Urinary bladder (tissue), 4 donors: Measurements from ENCODE around the gene TICAM1. TPM values are rescaled to one million over a fixed set of nuclear protein-coding genes. Genes with fewer than 3 reads are reported as not detected.
"Not testable (repeated sequence)": the region's sequence is repeated elsewhere in the genome, so short reads cannot be mapped to it uniquely, and the experiment has no call there.

ENCODE experiments used
- DNase-seq: peaks from one replicate; pipeline ENCODE4 v3.0.0-alpha.2; 2015; ENCODE audit errors: extremely low spot score
- H3K27ac ChIP-seq: one replicate; pipeline ENCODE4 v1.5.1; 2013; ENCODE audit warnings: low read depth, mild to moderate bottlenecking, moderate library complexity
- H3K36me3 ChIP-seq: one replicate; pipeline ENCODE4 v1.6.1; 2013; ENCODE audit warnings: mild to moderate bottlenecking, moderate library complexity; ENCODE audit not compliant: insufficient read depth
- H3K4me1 ChIP-seq: one replicate; pipeline ENCODE4 v1.6.1; 2013; ENCODE audit warnings: mild to moderate bottlenecking, moderate library complexity; ENCODE audit not compliant: insufficient read depth
- H3K4me3 ChIP-seq: one replicate; pipeline ENCODE4 v1.5.1; 2013; ENCODE audit warnings: low read depth, low read length
- WGBS: extraction: QIAGEN DNeasy Blood & Tissue Kit; methylation state at CpG from one replicate; pipeline ENCODE4 v1.1.7; 2013; 5-methylcytosine and 5-hydroxymethylcytosine counted together
- polyA plus RNA-seq: library from polyadenylated mRNA; stranded (reverse); fragments of 200-250 nt; gene quantifications from one replicate; pipeline ENCODE4 v1.2.3, GENCODE V29; 2013
- total RNA-seq: library from RNA; depleted of rRNA; stranded (reverse); fragments of >200 nt; gene quantifications from one replicate; pipeline ENCODE4 v1.2.3, GENCODE V29; 2014
- donor health status: healthy with polysubstance abuse.
- donor health status: healthy.

Gene TICAM1
- total and polyA plus RNA-seq, 2 donors = 1.4 to 13.7 TPM

- no peaks in the 10 kb centered on the region for H3K4me1 ChIP-seq
- H3K27ac ChIP-seq = no peak overlapping the region
- no peaks in the 10 kb centered on the region for H3K36me3 ChIP-seq
- no peak overlapping the region for H3K4me3 ChIP-seq
- 76% methylated on average over 16 of the region's 16 CpGs for WGBS
- DNase-seq = no peak
These were observed 2.4 kb downstream of the TICAM1 start for GRCh38 chr19:4829001-4829712.

- DNase-seq = no peak
- Histone ChIP-seq H3K4me3 (no peak overlapping the region), H3K36me3 (no peaks in the 10 kb centered on the region), H3K4me1 (no peaks in the 10 kb centered on the region), H3K27ac (no peak overlapping the region)
- WGBS = 78% methylated on average over 6 of the region's 6 CpGs
These were observed 7.9 kb downstream of the TICAM1 start for GRCh38 chr19:4823577-4823976.

GRCh38 chr19:4822354-4822753, 9.2 kb downstream of the TICAM1 start:
- H3K4me3 ChIP-seq, H3K4me1 ChIP-seq, H3K27ac ChIP-seq, H3K36me3 ChIP-seq, DNase-seq: not testable (repeated sequence)
- 96% methylated on average over 7 of the region's 7 CpGs for WGBS

GRCh38 chr19:4821265-4821664, 10.2 kb downstream of the TICAM1 start:
- Histone ChIP-seq H3K36me3 (peaks cover 2% of the 10 kb centered on the region), H3K4me1 (no peaks in the 10 kb centered on the region), H3K4me3 (no peak overlapping the region), H3K27ac (no peak overlapping the region)
- WGBS = 69% methylated on average over 4 of the region's 4 CpGs
- no peak for DNase-seq

GRCh38 chr19:4817467-4818277, 13.8 kb downstream of the TICAM1 start:
- no peak for DNase-seq
- no peaks in the 10 kb centered on the region for H3K4me1 ChIP-seq
- peaks cover 2% of the 10 kb centered on the region for H3K36me3 ChIP-seq
- 92% methylated on average over 32 of the region's 32 CpGs for WGBS
- H3K27ac ChIP-seq = no peak overlapping the region
- no peak overlapping the region for H3K4me3 ChIP-seq

GRCh38 chr19:4816950-4817278, 14.6 kb downstream of the TICAM1 start:
- H3K4me1 ChIP-seq = no peaks in the 10 kb centered on the region
- H3K36me3 ChIP-seq = peaks cover 2% of the 10 kb centered on the region
- H3K4me3 ChIP-seq = no peak overlapping the region
- WGBS = 94% methylated on average over 16 of the region's 16 CpGs
- no peak for DNase-seq
- no peak overlapping the region for H3K27ac ChIP-seq

GRCh38 chr19:4816202-4816949, 15.1 kb downstream of the TICAM1 start:
- no peak for DNase-seq
- H3K36me3 ChIP-seq = peaks cover 2% of the 10 kb centered on the region
- H3K27ac ChIP-seq = no peak overlapping the region
- no peaks in the 10 kb centered on the region for H3K4me1 ChIP-seq
- 93% methylated on average over 35 of the region's 35 CpGs for WGBS
- H3K4me3 ChIP-seq = no peak overlapping the region

GRCh38 chr19:4815426-4816201, 15.9 kb downstream of the TICAM1 start:
- H3K27ac ChIP-seq = no peak overlapping the region
- no peaks in the 10 kb centered on the region for H3K4me1 ChIP-seq
- peak; percentile 87 for DNase-seq
- peaks cover 2% of the 10 kb centered on the region for H3K36me3 ChIP-seq
- no peak overlapping the region for H3K4me3 ChIP-seq
- WGBS = 29% methylated on average over 28 of the region's 28 CpGs

GRCh38 chr19:4814625-4815425, 16.7 kb downstream of the TICAM1 start:
- H3K4me1 ChIP-seq = no peaks in the 10 kb centered on the region
- 74% methylated on average over 7 of the region's 7 CpGs for WGBS
- no peak for DNase-seq
- H3K27ac ChIP-seq = no peak overlapping the region
- H3K36me3 ChIP-seq = peaks cover 2% of the 10 kb centered on the region
- no peak overlapping the region for H3K4me3 ChIP-seq

GRCh38 chr19:4811328-4812131, 20.0 kb downstream of the TICAM1 start:
- no peak for DNase-seq
- H3K27ac ChIP-seq = no peak overlapping the region

GRCh38 chr19:4807188-4807587, 24.3 kb downstream of the TICAM1 start:
- Histone ChIP-seq H3K4me3 (no peak overlapping the region), H3K27ac (no peak overlapping the region), H3K4me1 (peaks cover 1% of the 10 kb centered on the region), H3K36me3 (no peaks in the 10 kb centered on the region)
- DNase-seq = no peak
- 77% methylated on average over 6 of the region's 6 CpGs for WGBS

More at GRCh38 chr19:4811328-4812131, 20.0 kb downstream of the TICAM1 start:
- no peak overlapping the region for H3K4me3 ChIP-seq
- WGBS = 71% methylated on average over 12 of the region's 12 CpGs
- no peaks in the 10 kb centered on the region for H3K4me1 ChIP-seq
- H3K36me3 ChIP-seq = no peaks in the 10 kb centered on the region

- DNase-seq = no peak
- H3K27ac ChIP-seq = no peak overlapping the region
- 87% methylated on average over 6 of the region's 6 CpGs for WGBS
- H3K4me1 ChIP-seq = peaks cover 1% of the 10 kb centered on the region
- no peak overlapping the region for H3K4me3 ChIP-seq
- H3K36me3 ChIP-seq = no peaks in the 10 kb centered on the region
These were observed 25.1 kb downstream of the TICAM1 start for GRCh38 chr19:4806384-4806783.
